ENCODE measurements around the gene PAQR9. TPM values are rescaled to one million over a fixed set of nuclear protein-coding genes. Genes with fewer than 3 reads are reported as not detected.

Gene PAQR9
- total and polyA plus RNA-seq, 2 donors (not counting 3 experiments of a cell fraction or from before 2014, with no cell fraction given) = not detected

- CTCF ChIA-PET = interaction anchor here (6.4 kb wide), 1 partner anchor 170 kb away, joined by 94 read pairs; no protein-coding TSS in a partner anchor
- dilution Hi-C loops (cut with MboI; ENCODE audit: extremely low pct_ligation_motif_present, low sequenced_read_pairs) = no loop called here
- H3K36me3 ChIP-seq (ENCODE audit: control insufficient read depth in 2 of 2, extremely low read depth in 1 of 2, insufficient read depth in 2 of 2, low read length in 2 of 2) = no peaks in the 10 kb centered on the region
These were observed 35.0 kb upstream of the PAQR9 start for GRCh38 chr3:142998439-142998838.

GRCh38 chr3:142997330-142997729 is 33.9 kb upstream of the PAQR9 start:
- DNase-seq (ENCODE audit: low read depth, low spot score) (no peak), FAIRE-seq (no peak)
- H2AFZ ChIP-seq (ENCODE audit: low read depth, low read length) = no peak overlapping the region
- H3K9ac ChIP-seq (replicated peaks; ENCODE audit: extremely low read depth, insufficient read depth, low read length) = no peak overlapping the region
- no peaks in the 10 kb centered on the region for H3K9me1 ChIP-seq (replicated peaks; ENCODE audit: control insufficient read depth, extremely low read depth, insufficient read depth, low read length)
- TF ChIP-seq JUN (IDR thresholded peaks at IDR 0.05; ENCODE audit: borderline replicate concordance, insufficient read depth, insufficient read length, low read depth) = no peak
- no peak for TF ChIP-seq POLR2A (IDR thresholded peaks at IDR 0.05; ENCODE audit: low read depth, low read length)
- TF ChIP-seq EZH2 (IDR thresholded peaks at IDR 0.05; ENCODE audit: borderline replicate concordance, low read depth, low read length, severe bottlenecking) = no peak
- TF ChIP-seq POLR2AphosphoS5 (IDR thresholded peaks at IDR 0.05; ENCODE audit: insufficient read depth, low read depth, low read length) = no peak
- no peak for TF ChIP-seq MAX (IDR thresholded peaks at IDR 0.05; ENCODE audit: insufficient read depth, insufficient read length)
- no peak overlapping the region for H3K27ac ChIP-seq (ENCODE audit: insufficient read depth, low read depth, low read length)
- dilution Hi-C loops (cut with MboI; ENCODE audit: extremely low pct_ligation_motif_present, low sequenced_read_pairs) = no loop called here
- ChIA-PET POLR2A (no interaction called here), CTCF (interaction anchor here (2.0 to 6.4 kb wide), 3 partner anchors 10 to 169 kb away, joined by 6 to 94 read pairs (median 6); no protein-coding TSS in a partner anchor)
- intact Hi-C loops (cut with micrococcal nuclease) = no loop called here
- H3K36me3 ChIP-seq (ENCODE audit: control insufficient read depth in 2 of 2, extremely low read depth in 1 of 2, insufficient read depth in 2 of 2, low read length in 2 of 2) = no peaks in the 10 kb centered on the region
- H3K4me1 ChIP-seq (ENCODE audit: control insufficient read depth, extremely low read depth, insufficient read depth, low read length) = peaks cover 7% of the 10 kb centered on the region
- no TSS peak for BruUV-seq (replicated peaks)
- H3K79me2 ChIP-seq (ENCODE audit: control insufficient read depth, insufficient read depth, low read length) = peaks cover 8% of the 10 kb centered on the region
- H3K4me3 ChIP-seq (replicated peaks in 1 of 3; ENCODE audit: insufficient read depth in 1 of 3, low read depth in 1 of 3, low read length in 3 of 3) = no peak overlapping the region
- no peaks in the 10 kb centered on the region for H3K9me3 ChIP-seq (replicated peaks; ENCODE audit: control insufficient read depth, insufficient read depth, low read length)
- H3K4me2 ChIP-seq (ENCODE audit: insufficient read depth, low read length) = no peak overlapping the region
- peaks cover 2 to 8% of the 10 kb centered on the region in 2 experiments for H3K27me3 ChIP-seq (ENCODE audit: control insufficient read depth in 2 of 2, insufficient read depth in 2 of 2, low read length in 2 of 2)
- H4K20me1 ChIP-seq (replicated peaks; ENCODE audit: control insufficient read depth, extremely low read depth, insufficient read depth, low read length) = no peaks in the 10 kb centered on the region

More at GRCh38 chr3:142998439-142998838, 35.0 kb upstream of the PAQR9 start:
- Histone ChIP-seq H4K20me1 (replicated peaks; ENCODE audit: control insufficient read depth, extremely low read depth, insufficient read depth, low read length) (no peaks in the 10 kb centered on the region), H3K9me3 (replicated peaks; ENCODE audit: control insufficient read depth, insufficient read depth, low read length) (no peaks in the 10 kb centered on the region), H3K27me3 (ENCODE audit: control insufficient read depth in 2 of 2, insufficient read depth in 2 of 2, low read length in 2 of 2) (peaks cover 2 to 6% of the 10 kb centered on the region in 2 experiments), H3K4me2 (ENCODE audit: insufficient read depth, low read length) (no peak overlapping the region), H3K79me2 (ENCODE audit: control insufficient read depth, insufficient read depth, low read length) (peaks cover 19% of the 10 kb centered on the region), H2AFZ (ENCODE audit: low read depth, low read length) (no peak overlapping the region), H3K4me1 (ENCODE audit: control insufficient read depth, extremely low read depth, insufficient read depth, low read length) (peaks cover 16% of the 10 kb centered on the region), H3K9ac (replicated peaks; ENCODE audit: extremely low read depth, insufficient read depth, low read length) (no peak overlapping the region), H3K4me3 (replicated peaks in 1 of 3; ENCODE audit: insufficient read depth in 1 of 3, low read depth in 1 of 3, low read length in 3 of 3) (no peak overlapping the region), H3K9me1 (replicated peaks; ENCODE audit: control insufficient read depth, extremely low read depth, insufficient read depth, low read length) (no peaks in the 10 kb centered on the region), H3K27ac (ENCODE audit: insufficient read depth, low read depth, low read length) (no peak overlapping the region)
- POLR2A ChIA-PET = no interaction called here
- BruUV-seq (replicated peaks) = no TSS peak
- intact Hi-C loops (cut with micrococcal nuclease) = no loop called here
- FAIRE-seq (no peak), DNase-seq (ENCODE audit: low read depth, low spot score) (no peak)
- no peak for TF ChIP-seq EZH2 (IDR thresholded peaks at IDR 0.05; ENCODE audit: borderline replicate concordance, low read depth, low read length, severe bottlenecking)
- TF ChIP-seq POLR2AphosphoS5 (IDR thresholded peaks at IDR 0.05; ENCODE audit: insufficient read depth, low read depth, low read length) = no peak

Measured in endothelial cell of umbilical vein (primary cell).